Right forelimb (tissue), 1 donor: ENCODE data around the gene MFGE8.

Source experiments
- DNase-seq: peaks from one replicate; pipeline ENCODE4 v3.0.0-alpha.2; 2018

MFGE8 gene

GRCh38 chr15:88897456-88898194 is 15.6 kb downstream of the MFGE8 start:
- DNase-seq = peak; percentile 90

GRCh38 chr15:88897142-88897455 is 16.1 kb downstream of the MFGE8 start:
- DNase-seq = no peak

- DNase-seq = no peak
Measured at GRCh38 chr15:88896333-88897033, 16.7 kb downstream of the MFGE8 start.

GRCh38 chr15:88894819-88895767 is 18.1 kb downstream of the MFGE8 start, which contains the start of gene HAPLN3:
TSS of gene HAPLN3 (minus strand) at chr15:88895544. CDS start at chr15:88887298, 8,246 bp downstream.
- peak; percentile 67 for DNase-seq

- DNase-seq = peak; percentile 83
Measured at GRCh38 chr15:88894348-88894818, 18.8 kb downstream of the MFGE8 start.

GRCh38 chr15:88891540-88892254 is 21.5 kb downstream of the MFGE8 start:
- DNase-seq = no peak

- DNase-seq = no peak
Measured at GRCh38 chr15:88890495-88890894, 22.7 kb downstream of the MFGE8 start.

- no peak for DNase-seq
Measured at GRCh38 chr15:88888719-88889118, 24.5 kb downstream of the MFGE8 start.

- DNase-seq = no peak
Measured at GRCh38 chr15:88887068-88887580, 26.1 kb downstream of the MFGE8 start.

GRCh38 chr15:88882785-88883184 is 30.4 kb downstream of the MFGE8 start:
- DNase-seq = no peak

GRCh38 chr15:88881775-88882174 is 31.4 kb downstream of the MFGE8 start:
- DNase-seq = no peak

- DNase-seq = no peak
Measured at GRCh38 chr15:88880944-88881740, 32.0 kb downstream of the MFGE8 start.

- no peak for DNase-seq
Measured at GRCh38 chr15:88878720-88879184, 34.4 kb downstream of the MFGE8 start.

GRCh38 chr15:88877906-88878305 is 35.3 kb downstream of the MFGE8 start:
- no peak for DNase-seq

- DNase-seq = no peak
Measured at GRCh38 chr15:88877415-88877814, 35.8 kb downstream of the MFGE8 start.

- DNase-seq = no peak
Measured at GRCh38 chr15:88876573-88876972, 36.6 kb downstream of the MFGE8 start.

GRCh38 chr15:88874684-88875083 is 38.5 kb downstream of the MFGE8 start:
- DNase-seq = no peak

GRCh38 chr15:88874275-88874674 is 38.9 kb downstream of the MFGE8 start:
- DNase-seq = no peak

- no peak for DNase-seq
Measured at GRCh38 chr15:88873786-88874185, 39.4 kb downstream of the MFGE8 start.

- no peak for DNase-seq
Measured at GRCh38 chr15:88872706-88873105, 40.5 kb downstream of the MFGE8 start.

GRCh38 chr15:88872106-88872505 is 41.1 kb downstream of the MFGE8 start:
- DNase-seq = no peak
